GM13977 (cell line): ENCODE data around the gene DDTL.
"Not testable (repeated sequence)": the region's sequence is repeated elsewhere in the genome, so short reads cannot be mapped to it uniquely, and the experiment has no call there.

Experiments
- DNase-seq: peaks from one replicate; pipeline ENCODE4 v3.0.0; 2012; ENCODE audit warnings: low spot score
- CTCF ChIP-seq: IDR thresholded peaks from 2 replicates; pipeline ENCODE4 v1.5.1; 2012; ENCODE audit warnings: mild to moderate bottlenecking, control low read depth; ENCODE audit not compliant: insufficient read depth; ENCODE audit errors: extremely low read depth, missing control alignments
- in situ Hi-C: fragments of 300-500 bp; cut with MboI; formaldehyde crosslinking; loops from one replicate; pipeline ENCODE4 v1.12.0; 2022; ENCODE audit warnings: low sequenced_read_pairs, low pct_unique_long_range_greater_than_20kb, mixed read lengths, inconsistent platforms; ENCODE audit not compliant: unreplicated experiment

DDTL gene

GRCh38 chr22:23952794-23953405, 13.8 kb upstream of the DDTL start:
- DNase-seq, in situ Hi-C loops: not testable (repeated sequence)

- DNase-seq, in situ Hi-C loops: not testable (repeated sequence)
These were observed 13.2 kb upstream of the DDTL start for GRCh38 chr22:23953485-23953884.

GRCh38 chr22:23954193-23954990, 12.3 kb upstream of the DDTL start:
- in situ Hi-C loops, result not testable (repeated sequence)

GRCh38 chr22:23954991-23955305, 11.7 kb upstream of the DDTL start:
- in situ Hi-C loops, DNase-seq: not testable (repeated sequence)

More at GRCh38 chr22:23954193-23954990, 12.3 kb upstream of the DDTL start:
- DNase-seq, result not testable (repeated sequence)

GRCh38 chr22:23955886-23956285, 10.8 kb upstream of the DDTL start:
- DNase-seq, in situ Hi-C loops: not testable (repeated sequence)

GRCh38 chr22:23956301-23956900, 10.3 kb upstream of the DDTL start:
- DNase-seq, result peak; percentile 67
- in situ Hi-C loops, result not testable (repeated sequence)
- peak; percentile 96 for TF ChIP-seq CTCF

- DNase-seq, in situ Hi-C loops: not testable (repeated sequence)
These were observed 5.5 kb upstream of the DDTL start, which contains the start of gene GSTT2B for GRCh38 chr22:23961084-23961771. Gene GSTT2B, minus strand, starts transcription at chr22:23961195. Its CDS starts 64 bp downstream, at chr22:23961131.

- DNase-seq, in situ Hi-C loops: not testable (repeated sequence)
These were observed 594 bp upstream of the DDTL start for GRCh38 chr22:23966094-23966493.

- TF ChIP-seq CTCF, result no peak
- no peak for DNase-seq
- in situ Hi-C loops, result no loop called here
These were observed 2.4 kb downstream of the DDTL start for GRCh38 chr22:23969071-23969470.

GRCh38 chr22:23970201-23970641, 3.5 kb downstream of the DDTL start:
- no peak for TF ChIP-seq CTCF
- in situ Hi-C loops, result no loop called here
- DNase-seq, result no peak
